ENCODE data around the gene PPP1R12B.
"Not testable (repeated sequence)": the region's sequence is repeated elsewhere in the genome, so short reads cannot be mapped to it uniquely, and the experiment has no call there.

GRCh38 chr1:202406896-202407295 is 58.4 kb downstream of the PPP1R12B start:
- not testable (repeated sequence) for TF ChIP-seq POLR2A (IDR thresholded peaks at IDR 0.05; ENCODE audit: low read depth, low read length); POLR2AphosphoS5 (IDR thresholded peaks at IDR 0.05; ENCODE audit: low read depth, low read length); TAF1 (IDR thresholded peaks at IDR 0.05; ENCODE audit: borderline replicate concordance, low read depth, low read length)

Measured in GM12892 (cell line).